H1 (cell line): Measurements from ENCODE around the gene PRSS3. TPM values are rescaled to one million over a fixed set of nuclear protein-coding genes. Genes with fewer than 3 reads are reported as not detected.
"Not testable (repeated sequence)": the region's sequence is repeated elsewhere in the genome, so short reads cannot be mapped to it uniquely, and the experiment has no call there.

Experiments used
- CTCF ChIA-PET: fragments of 300-600 bp; sonication (Branson Sonifier 250); formaldehyde crosslinking; loops from one replicate; lab custom pipeline; 2021; ENCODE audit not compliant: partially characterized antibody; lab: Charles Lee
- POLR2A ChIA-PET: fragments of 300-600 bp; sonication (Branson Sonifier 250); formaldehyde crosslinking; loops from one replicate; lab custom pipeline; 2021; ENCODE audit warnings: inconsistent platforms; ENCODE audit not compliant: partially characterized antibody; lab: Charles Lee
- DNase-seq, 2 experiments: peaks; one replicate each; pipeline versions ENCODE4 v3.0.0 to v3.0.0-alpha.2; 2010 to 2022; ENCODE audit warnings: low spot score in 2 of 2, low read depth in 1 of 2, mixed read lengths in 1 of 2
- FAIRE-seq: peaks from 2 replicates; lab custom pipeline; 2011; peaks lifted over from hg19 to GRCh38; lab: Jason Lieb, UNC
- H2AFZ ChIP-seq: 2 replicates; pipeline ENCODE4 v1.8.1; 2012; ENCODE audit warnings: low read length, inconsistent platforms
- H2AK5ac ChIP-seq: 2 replicates; pipeline ENCODE4 v1.6.1; 2013; ENCODE audit warnings: low read depth, low read length
- H2BK120ac ChIP-seq: replicated peaks from 2 replicates; pipeline ENCODE3; 2013; ENCODE audit warnings: low read depth, low read length, inconsistent platforms
- H2BK12ac ChIP-seq: 2 replicates; pipeline ENCODE4 v1.6.1; 2013; ENCODE audit warnings: low read depth, low read length
- H2BK15ac ChIP-seq: 2 replicates; pipeline ENCODE4 v1.6.1; 2013; ENCODE audit warnings: low read length
- H2BK20ac ChIP-seq: 2 replicates; pipeline ENCODE4 v1.6.1; 2013; ENCODE audit warnings: low read length
- H2BK5ac ChIP-seq: 2 replicates; pipeline ENCODE4 v1.6.1; 2013; ENCODE audit warnings: low read depth, low read length
- H3K14ac ChIP-seq: 2 replicates; pipeline ENCODE4 v1.6.1; 2013; ENCODE audit warnings: inconsistent platforms; ENCODE audit not compliant: insufficient read length
- H3K18ac ChIP-seq: 2 replicates; pipeline ENCODE4 v1.6.1; 2013; ENCODE audit warnings: low read length; ENCODE audit errors: extremely low read depth
- H3K23ac ChIP-seq: 2 replicates; pipeline ENCODE4 v1.6.1; 2013; ENCODE audit warnings: inconsistent platforms; ENCODE audit not compliant: insufficient read length
- H3K23me2 ChIP-seq: 2 replicates; pipeline ENCODE4 v1.6.1; 2013; ENCODE audit warnings: low read depth, low read length
- H3K27ac ChIP-seq: 2 replicates; pipeline ENCODE4 v1.6.1; 2011; ENCODE audit warnings: low read depth, low read length, inconsistent platforms
- H3K27me3 ChIP-seq, 4 experiments: replicated peaks in 1 of 4; 1 replicate in 1 of 4; 2 replicates in 3 of 4; pipeline versions ENCODE4 v1.6.1 to v1.8.1; 2011 to 2013; ENCODE audit warnings: low read length in 3 of 4, mild to moderate bottlenecking in 3 of 4, inconsistent platforms in 2 of 4, mixed read lengths in 2 of 4, moderate library complexity in 1 of 4; ENCODE audit not compliant: control insufficient read depth in 3 of 4, insufficient read depth in 3 of 4; ENCODE audit errors: extremely low read depth in 1 of 4
- H3K36me3 ChIP-seq, 4 experiments: 2 replicates each; pipeline versions ENCODE4 v1.6.1 to v1.8.1; 2011 to 2013; ENCODE audit warnings: mild to moderate bottlenecking in 4 of 4, low read length in 3 of 4, moderate library complexity in 2 of 4, control low read depth in 1 of 4, inconsistent platforms in 1 of 4; ENCODE audit not compliant: insufficient read depth in 4 of 4, control insufficient read depth in 2 of 4
- H3K4ac ChIP-seq: replicated peaks from 2 replicates; pipeline ENCODE3; 2013; ENCODE audit warnings: low read length, low read depth, mixed read lengths, inconsistent platforms; ENCODE audit not compliant: insufficient read length
- H3K4me1 ChIP-seq, 4 experiments: replicated peaks in 1 of 4; 1 replicate in 1 of 4; 2 replicates in 3 of 4; pipeline versions ENCODE4 v1.6.1 to v1.8.1; 2011 to 2013; ENCODE audit warnings: low read length in 3 of 4, inconsistent platforms in 2 of 4, mixed read lengths in 1 of 4; ENCODE audit not compliant: insufficient read depth in 4 of 4, control insufficient read depth in 3 of 4
- H3K4me2 ChIP-seq, 2 experiments: 2 replicates each; pipeline versions ENCODE4 v1.6.1 to v1.8.1; 2011 to 2013; ENCODE audit warnings: low read depth in 2 of 2, low read length in 2 of 2, control low read depth in 1 of 2, inconsistent platforms in 1 of 2, mild to moderate bottlenecking in 1 of 2; ENCODE audit not compliant: insufficient read depth in 1 of 2
- H3K4me3 ChIP-seq, 4 experiments: fragments of 200-600, 300-600 bp in 1 of 4; sonication (generic), shearing (Covaris generic), sonication (Bioruptor Twin) in 1 of 4; 2 replicates each; pipeline versions ENCODE4 v1.5.1 to v1.8.1; 2011 to 2016; ENCODE audit warnings: low read length in 4 of 4, low read depth in 3 of 4, control low read depth in 2 of 4, inconsistent platforms in 2 of 4, mild to moderate bottlenecking in 2 of 4, mixed read lengths in 1 of 4, moderate library complexity in 1 of 4; ENCODE audit not compliant: insufficient read depth in 2 of 4; ENCODE audit errors: extremely low read depth in 1 of 4
- H3K56ac ChIP-seq: replicated peaks from 2 replicates; pipeline ENCODE3; 2013; ENCODE audit warnings: low read depth, mild to moderate bottlenecking, mixed read lengths, low read length, inconsistent platforms; ENCODE audit not compliant: insufficient read length
- H3K79me1 ChIP-seq: 2 replicates; pipeline ENCODE4 v1.6.1; 2013; ENCODE audit warnings: low read depth, low read length, control low read depth
- H3K79me2 ChIP-seq, 2 experiments: 2 replicates each; pipeline versions ENCODE4 v1.6.1 to v1.8.1; 2012 to 2013; ENCODE audit warnings: low read length in 2 of 2, mild to moderate bottlenecking in 2 of 2, inconsistent platforms in 1 of 2; ENCODE audit not compliant: insufficient read depth in 2 of 2, control insufficient read depth in 1 of 2
- H3K9ac ChIP-seq, 4 experiments: replicated peaks in 1 of 4; 1 replicate in 1 of 4; 2 replicates in 3 of 4; pipeline versions ENCODE4 v1.6.1 to v1.8.1; 2011 to 2013; ENCODE audit warnings: low read depth in 3 of 4, low read length in 3 of 4, control low read depth in 2 of 4, mild to moderate bottlenecking in 2 of 4, moderate library complexity in 2 of 4, inconsistent platforms in 1 of 4; ENCODE audit errors: extremely low read depth in 1 of 4
- H3K9me3 ChIP-seq, 2 experiments: 2 replicates each; pipeline versions ENCODE4 v1.6.1 to v1.8.1; 2012 to 2013; ENCODE audit warnings: mild to moderate bottlenecking in 2 of 2, moderate library complexity in 2 of 2, control low read depth in 1 of 2, inconsistent platforms in 1 of 2, low read depth in 1 of 2, low read length in 1 of 2, mixed read lengths in 1 of 2; ENCODE audit not compliant: insufficient read depth in 2 of 2
- H4K20me1 ChIP-seq, 2 experiments: replicated peaks in 1 of 2; 2 replicates each; pipeline versions ENCODE3 to v1.8.1; 2011 to 2013; ENCODE audit warnings: inconsistent platforms in 2 of 2, low read length in 2 of 2, mild to moderate bottlenecking in 1 of 2; ENCODE audit not compliant: insufficient read depth in 2 of 2, control insufficient read depth in 1 of 2
- H4K5ac ChIP-seq: 2 replicates; pipeline ENCODE4 v1.6.1; 2013; ENCODE audit warnings: low read length, low read depth, mixed read lengths, inconsistent platforms; ENCODE audit not compliant: insufficient read length
- H4K8ac ChIP-seq: 2 replicates; pipeline ENCODE4 v1.8.0; 2013; ENCODE audit warnings: mild to moderate bottlenecking, moderate library complexity, low read length, inconsistent platforms; ENCODE audit not compliant: insufficient read depth; ENCODE audit errors: extremely low read depth
- H4K91ac ChIP-seq: replicated peaks from 2 replicates; pipeline ENCODE3; 2013; ENCODE audit warnings: low read length, mixed read lengths, inconsistent platforms; ENCODE audit not compliant: insufficient read length
- WGBS, 2 experiments: shearing (Covaris generic) in 1 of 2; methylation state at CpG; one replicate each; pipeline versions ENCODE4 v1.1.6 to v1.1.7; 2013 to 2015; ENCODE audit warnings: low lambda C conversion rate in 2 of 2, mixed read lengths in 2 of 2, inconsistent platforms in 1 of 2, low coverage in 1 of 2, missing lambda C conversion rate in 1 of 2; ENCODE audit not compliant: insufficient replicate concordance in 2 of 2, insufficient coverage in 1 of 2, insufficient read length in 1 of 2; ENCODE audit errors: extremely low coverage in 1 of 2, missing lambda C conversion rate in 1 of 2; 5-methylcytosine and 5-hydroxymethylcytosine counted together
- polyA plus RNA-seq, 7 experiments: library from polyadenylated mRNA; depleted of rRNA in 3 of 7; stranded (reverse) in 5 of 7; unstranded in 2 of 7; fragments of >200 nt in 5 of 7; fragments of 200-250 nt in 2 of 7; gene quantifications; 1 replicate in 5 of 7; 2 replicates in 1 of 7; 4 replicates in 1 of 7; pipeline versions ENCODE4 v1.2.1 to v1.2.3, GENCODE V29; 2011 to 2013; ENCODE audit warnings: missing spikeins in 2 of 7, mixed read lengths in 2 of 7
- total RNA-seq: library from RNA; stranded (reverse); fragmentation: NEBNext Ultra II Directional; extraction: Animal tissue kit (Norgen Biotek cat#: 25700); gene quantifications from 2 replicates; pipeline ENCODE4 v1.2.1, GENCODE V29; 2021

The PRSS3 gene
- total and polyA plus RNA-seq, 2 of the 8 experiments (the other 6 are each of a cell fraction or from before 2014, with no cell fraction given), result 0.12 TPM; not detected in 1

DNA sequence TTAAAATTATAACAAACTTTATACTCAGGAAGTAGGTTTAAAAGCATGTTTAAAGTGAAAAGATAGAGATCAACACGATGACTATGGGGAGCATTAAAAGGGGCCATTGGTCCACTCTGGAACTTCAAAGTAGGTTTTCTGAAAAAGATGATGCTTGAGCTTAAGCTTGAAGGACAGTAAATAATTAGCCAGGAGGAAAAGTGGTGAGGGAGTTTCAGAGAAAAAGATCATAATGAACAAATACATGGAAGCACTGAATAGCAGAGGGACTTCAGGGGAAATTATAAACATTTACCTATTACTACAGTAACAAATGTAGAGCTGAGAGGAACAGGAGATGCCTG, 13.6 kb downstream of the PRSS3 start:
- H3K9me3 ChIP-seq, H3K4ac ChIP-seq, H2AK5ac ChIP-seq, H3K4me1 ChIP-seq, H3K27me3 ChIP-seq, H4K91ac ChIP-seq, H3K18ac ChIP-seq, H3K4me3 ChIP-seq, H2BK12ac ChIP-seq, H3K4me2 ChIP-seq, H3K27ac ChIP-seq, H2AFZ ChIP-seq, H3K9ac ChIP-seq, H4K8ac ChIP-seq, FAIRE-seq, DNase-seq, H3K56ac ChIP-seq, H2BK5ac ChIP-seq, H3K14ac ChIP-seq, H3K79me1 ChIP-seq, H4K20me1 ChIP-seq, POLR2A ChIA-PET, H2BK120ac ChIP-seq, H3K23ac ChIP-seq, H2BK15ac ChIP-seq, H3K36me3 ChIP-seq, H3K79me2 ChIP-seq, H3K23me2 ChIP-seq, H4K5ac ChIP-seq, H2BK20ac ChIP-seq, CTCF ChIA-PET: not testable (repeated sequence)
- 75% methylated on average over 1 of the region's 1 CpG; no CpG with 5 or more reads in 1 of the 2 experiments for WGBS, 2 experiments
